Panc1 (cell line): ENCODE data around the gene MRPL11. TPM values are rescaled to one million over a fixed set of nuclear protein-coding genes. Genes with fewer than 3 reads are reported as not detected.

Source experiments
- ATAC-seq: fragments of 200-7000 bp; cut with Tn5 transposase; 2 replicates; pipeline ENCODE4 v1.9.1; 2020; ENCODE audit warnings: mild to moderate bottlenecking, moderate library complexity
- BruUV-seq: library from RNA; stranded (reverse); fragments of 400-500 nt; replicated peaks from 2 replicates; lab custom pipeline; 2021; lab: Mats Ljungman, UMichigan
- CTCF ChIA-PET: fragments of 300-600 bp; sonication (Branson Sonifier 250); formaldehyde crosslinking; loops from one replicate; lab custom pipeline; 2022; ENCODE audit warnings: antibody characterized with exemption; lab: Charles Lee
- POLR2A ChIA-PET: fragments of 300-600 bp; sonication (Branson Sonifier 250); formaldehyde crosslinking; loops from one replicate; lab custom pipeline; 2022; ENCODE audit warnings: antibody characterized with exemption; lab: Charles Lee
- DNase-seq: peaks from one replicate; pipeline ENCODE4 v3.0.0-alpha.2; 2010; ENCODE audit warnings: low read depth, low spot score
- H3K27ac ChIP-seq: 2 replicates; pipeline ENCODE4 v1.5.1; 2011; ENCODE audit warnings: mild to moderate bottlenecking, low read length, inconsistent platforms
- H3K27me3 ChIP-seq: fragments of 200-500 bp; sonication (Bioruptor generic); 2 replicates; pipeline ENCODE4 v1.6.0; 2014; ENCODE audit warnings: low read length, inconsistent platforms; ENCODE audit not compliant: control insufficient read depth, insufficient read depth
- H3K36me3 ChIP-seq: fragments of 200-500 bp; sonication (Bioruptor generic); 2 replicates; pipeline ENCODE4 v1.5.1; 2014; ENCODE audit warnings: inconsistent platforms, mild to moderate bottlenecking, low read length, moderate library complexity; ENCODE audit not compliant: control insufficient read depth, insufficient read depth
- H3K4me1 ChIP-seq: 2 replicates; pipeline ENCODE4 v1.5.1; 2011; ENCODE audit warnings: inconsistent platforms, mild to moderate bottlenecking, low read length, moderate library complexity; ENCODE audit not compliant: control insufficient read depth, insufficient read depth
- H3K4me3 ChIP-seq, 2 experiments: 2 replicates each; pipeline ENCODE4 v1.5.1; 2011 to 2012; ENCODE audit warnings: low read depth in 2 of 2, low read length in 2 of 2, mild to moderate bottlenecking in 2 of 2, inconsistent platforms in 1 of 2, moderate library complexity in 1 of 2
- H3K9me3 ChIP-seq: fragments of 200-500 bp; sonication (Bioruptor generic); 2 replicates; pipeline ENCODE4 v1.5.1; 2014; ENCODE audit warnings: low read depth, mild to moderate bottlenecking, inconsistent platforms, low read length, moderate library complexity; ENCODE audit not compliant: control insufficient read depth, insufficient read depth
- POLR2AphosphoS5 ChIP-seq: IDR thresholded peaks from 2 replicates; pipeline ENCODE4 v1.6.1; 2012; ENCODE audit warnings: mild to moderate bottlenecking, low read depth, low read length, moderate library complexity
- SIN3A ChIP-seq: IDR thresholded peaks from 2 replicates; pipeline ENCODE4 v1.6.1; 2012; ENCODE audit warnings: low read depth, mild to moderate bottlenecking, low read length, moderate library complexity, borderline replicate concordance; ENCODE audit not compliant: insufficient read depth
- TCF7L2 ChIP-seq: IDR thresholded peaks from 2 replicates; pipeline ENCODE4 v1.6.1; 2011; ENCODE audit warnings: mild to moderate bottlenecking, low read depth, low read length, inconsistent platforms
- in situ Hi-C: cut with HindIII; loops from 2 replicates; pipeline ENCODE4 v1.10.0; 2016; ENCODE audit warnings: low sequenced_read_pairs, low pct_unique_long_range_greater_than_20kb
- intact Hi-C: fragments of 100-400 bp; cut with micrococcal nuclease; formaldehyde crosslinking; loops from one replicate; pipeline ENCODE4 v1.10.0; 2022; ENCODE audit not compliant: unreplicated experiment
- total RNA-seq: library from RNA; stranded (reverse); gene quantifications from one replicate; pipeline ENCODE4 v1.2.1, GENCODE V29; 2021; ENCODE audit not compliant: unreplicated experiment
- TF ChIP-seq, protein P1 (sequence below), 2 experiments: IDR thresholded peaks; 2 replicates each; pipeline ENCODE4 v1.6.1; 2011 to 2012; ENCODE audit warnings: low read depth in 2 of 2, control low read depth in 1 of 2, low read length in 1 of 2, mild to moderate bottlenecking in 1 of 2, moderate library complexity in 1 of 2; ENCODE audit not compliant: insufficient read depth in 1 of 2
- TF ChIP-seq, protein P2 (sequence below): fragments of 450-650 bp; IDR thresholded peaks from 2 replicates; pipeline ENCODE4 v1.5.1; 2017; ENCODE audit warnings: mild to moderate bottlenecking

MRPL11 gene
- total RNA-seq, 1 experiment from 2014 or later: 158 TPM

DNA sequence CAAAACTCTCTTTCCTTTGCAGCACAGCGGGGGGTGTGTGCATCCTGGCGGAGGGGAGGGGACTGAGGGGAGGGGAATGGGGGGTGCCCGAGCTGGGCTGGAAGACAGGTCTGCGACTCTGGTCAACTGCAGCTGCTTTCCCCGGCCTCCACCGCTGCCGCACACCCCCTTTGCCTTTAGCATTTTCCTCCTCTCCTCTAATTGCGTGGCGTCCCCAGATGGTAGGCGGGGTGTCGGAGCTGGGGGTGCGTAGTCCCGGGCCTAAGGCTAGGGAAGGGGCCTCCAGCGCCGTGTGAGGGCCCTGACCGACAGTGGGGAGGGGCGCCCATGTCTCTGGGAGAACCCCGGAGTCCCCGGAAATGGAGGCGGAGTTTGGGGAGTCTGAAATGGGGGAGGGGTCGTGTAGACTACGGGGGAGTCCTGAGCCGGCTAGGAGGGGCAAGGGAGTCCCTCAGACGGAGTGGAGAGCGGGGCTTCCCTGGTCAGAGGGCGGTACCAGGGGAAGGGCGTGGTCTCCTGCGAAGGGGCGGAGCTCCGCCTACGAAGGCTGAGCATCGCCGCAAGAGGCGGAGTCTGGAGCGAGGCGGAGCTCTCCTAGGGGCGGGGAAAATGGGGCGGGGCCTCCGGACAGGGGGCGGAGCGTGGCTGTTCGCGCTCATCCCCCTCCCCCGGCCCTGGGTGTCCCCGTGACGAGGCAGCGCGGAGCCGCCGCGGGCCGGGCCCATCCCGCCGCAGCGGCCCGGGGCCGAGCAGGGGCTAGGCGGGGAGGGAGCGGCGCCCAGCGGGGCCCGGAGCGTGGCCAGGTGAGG is 27.8 kb upstream of the MRPL11 start, which contains the start of gene PELI3:
Gene PELI3 (plus strand): TSS at position 681 of the 809 bp plus-strand sequence. CDS start 1,224 bp downstream, outside the sequence.
- no TSS peak for BruUV-seq
- POLR2A ChIA-PET: interaction anchor here (0.6 kb wide), 9 partner anchors 17 to 388 kb away, joined by 3 to 10 read pairs (median 3); partner anchors contain the start of gene RCE1

DNA sequence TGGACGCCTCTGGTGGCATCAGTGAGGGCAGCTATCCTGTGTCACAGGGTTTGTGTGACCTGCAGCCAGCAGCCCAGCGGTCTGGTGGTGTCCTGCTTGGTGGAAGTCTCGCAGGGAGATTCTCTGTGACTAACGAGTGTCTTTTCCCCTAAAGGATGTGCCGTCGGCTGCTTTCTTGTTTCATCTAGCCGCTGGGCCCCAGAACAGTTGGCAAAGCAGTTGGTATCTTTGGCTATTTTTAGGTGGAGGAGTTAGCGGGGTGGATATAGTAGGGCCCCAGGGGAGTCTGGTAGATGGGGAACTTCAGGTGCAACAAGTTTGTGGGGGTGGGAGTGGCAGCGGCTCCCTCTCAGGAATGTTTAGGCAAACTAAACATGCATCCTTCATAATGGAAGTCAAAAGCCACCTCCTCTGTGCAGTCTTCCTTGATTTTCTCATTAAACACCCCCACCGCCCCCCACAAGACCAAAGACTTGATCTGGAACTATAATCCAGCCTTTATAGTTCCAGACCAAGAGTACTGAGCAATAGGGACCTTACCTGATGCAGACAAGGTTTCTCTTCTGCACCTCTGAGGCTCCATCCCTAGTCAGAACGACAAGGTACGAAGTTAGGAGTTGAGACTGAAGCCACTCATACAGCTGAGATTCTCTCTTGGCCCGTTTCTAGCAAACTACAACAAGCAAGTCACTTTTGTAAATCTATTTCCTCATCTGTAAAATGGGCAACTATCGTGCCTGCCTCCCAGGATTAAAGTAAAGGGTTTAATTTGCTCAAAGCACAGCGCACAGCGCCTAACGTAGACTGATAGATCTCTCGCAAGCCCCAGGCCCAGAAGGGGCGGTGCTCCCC is 27.0 kb upstream of the MRPL11 start:
- intact Hi-C loops (no loop called here), in situ Hi-C loops (no loop called here)
- no peak overlapping the region for H3K27ac ChIP-seq
- TF ChIP-seq TCF7L2: no peak
- TF ChIP-seq, protein P1, sequence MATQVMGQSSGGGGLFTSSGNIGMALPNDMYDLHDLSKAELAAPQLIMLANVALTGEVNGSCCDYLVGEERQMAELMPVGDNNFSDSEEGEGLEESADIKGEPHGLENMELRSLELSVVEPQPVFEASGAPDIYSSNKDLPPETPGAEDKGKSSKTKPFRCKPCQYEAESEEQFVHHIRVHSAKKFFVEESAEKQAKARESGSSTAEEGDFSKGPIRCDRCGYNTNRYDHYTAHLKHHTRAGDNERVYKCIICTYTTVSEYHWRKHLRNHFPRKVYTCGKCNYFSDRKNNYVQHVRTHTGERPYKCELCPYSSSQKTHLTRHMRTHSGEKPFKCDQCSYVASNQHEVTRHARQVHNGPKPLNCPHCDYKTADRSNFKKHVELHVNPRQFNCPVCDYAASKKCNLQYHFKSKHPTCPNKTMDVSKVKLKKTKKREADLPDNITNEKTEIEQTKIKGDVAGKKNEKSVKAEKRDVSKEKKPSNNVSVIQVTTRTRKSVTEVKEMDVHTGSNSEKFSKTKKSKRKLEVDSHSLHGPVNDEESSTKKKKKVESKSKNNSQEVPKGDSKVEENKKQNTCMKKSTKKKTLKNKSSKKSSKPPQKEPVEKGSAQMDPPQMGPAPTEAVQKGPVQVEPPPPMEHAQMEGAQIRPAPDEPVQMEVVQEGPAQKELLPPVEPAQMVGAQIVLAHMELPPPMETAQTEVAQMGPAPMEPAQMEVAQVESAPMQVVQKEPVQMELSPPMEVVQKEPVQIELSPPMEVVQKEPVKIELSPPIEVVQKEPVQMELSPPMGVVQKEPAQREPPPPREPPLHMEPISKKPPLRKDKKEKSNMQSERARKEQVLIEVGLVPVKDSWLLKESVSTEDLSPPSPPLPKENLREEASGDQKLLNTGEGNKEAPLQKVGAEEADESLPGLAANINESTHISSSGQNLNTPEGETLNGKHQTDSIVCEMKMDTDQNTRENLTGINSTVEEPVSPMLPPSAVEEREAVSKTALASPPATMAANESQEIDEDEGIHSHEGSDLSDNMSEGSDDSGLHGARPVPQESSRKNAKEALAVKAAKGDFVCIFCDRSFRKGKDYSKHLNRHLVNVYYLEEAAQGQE (IDR thresholded peaks at IDR 0.05; ENCODE audit: insufficient read depth in 1 of 2, low read depth in 2 of 2, low read length in 1 of 2): no peak
- no peak for TF ChIP-seq SIN3A
- TF ChIP-seq, protein P2, sequence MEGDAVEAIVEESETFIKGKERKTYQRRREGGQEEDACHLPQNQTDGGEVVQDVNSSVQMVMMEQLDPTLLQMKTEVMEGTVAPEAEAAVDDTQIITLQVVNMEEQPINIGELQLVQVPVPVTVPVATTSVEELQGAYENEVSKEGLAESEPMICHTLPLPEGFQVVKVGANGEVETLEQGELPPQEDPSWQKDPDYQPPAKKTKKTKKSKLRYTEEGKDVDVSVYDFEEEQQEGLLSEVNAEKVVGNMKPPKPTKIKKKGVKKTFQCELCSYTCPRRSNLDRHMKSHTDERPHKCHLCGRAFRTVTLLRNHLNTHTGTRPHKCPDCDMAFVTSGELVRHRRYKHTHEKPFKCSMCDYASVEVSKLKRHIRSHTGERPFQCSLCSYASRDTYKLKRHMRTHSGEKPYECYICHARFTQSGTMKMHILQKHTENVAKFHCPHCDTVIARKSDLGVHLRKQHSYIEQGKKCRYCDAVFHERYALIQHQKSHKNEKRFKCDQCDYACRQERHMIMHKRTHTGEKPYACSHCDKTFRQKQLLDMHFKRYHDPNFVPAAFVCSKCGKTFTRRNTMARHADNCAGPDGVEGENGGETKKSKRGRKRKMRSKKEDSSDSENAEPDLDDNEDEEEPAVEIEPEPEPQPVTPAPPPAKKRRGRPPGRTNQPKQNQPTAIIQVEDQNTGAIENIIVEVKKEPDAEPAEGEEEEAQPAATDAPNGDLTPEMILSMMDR: no peak
- TF ChIP-seq POLR2AphosphoS5: no peak
- H3K4me3 ChIP-seq: peak overlapping the region; percentile 70 to 82
- BruUV-seq: no TSS peak
- H3K9me3 ChIP-seq: no peaks in the 10 kb centered on the region
- H3K4me1 ChIP-seq: peaks cover 11% of the 10 kb centered on the region
- H3K27me3 ChIP-seq: no peaks in the 10 kb centered on the region
- DNase-seq (no peak), ATAC-seq (no peak)
- CTCF ChIA-PET: interaction anchor here (1.0 to 1.1 kb wide), 2 partner anchors 27 to 44 kb away, joined by 3 to 4 read pairs; partner anchors contain the start of gene MRPL11
- H3K36me3 ChIP-seq: no peaks in the 10 kb centered on the region
- POLR2A ChIA-PET: no interaction called here

More for the DNA sequence above, 27.8 kb upstream of the MRPL11 start, which contains the start of gene PELI3:
- H3K4me1 ChIP-seq: peaks cover 11% of the 10 kb centered on the region
- intact Hi-C loops (no loop called here), in situ Hi-C loops (no loop called here)
- peak within 1 kb of the TSS; percentile 70 to 82 for H3K4me3 ChIP-seq
- no peaks in the 10 kb centered on the region for H3K27me3 ChIP-seq
- CTCF ChIA-PET: interaction anchor here (0.6 to 1.1 kb wide), 15 partner anchors 12 to 1626 kb away, joined by 3 to 10 read pairs (median 4); partner anchors contain the start of genes MRPL11 and ZDHHC24
- H3K36me3 ChIP-seq: no peaks in the 10 kb centered on the region
- peak; percentile 9; the same call in 1 of the 2 replicates for TF ChIP-seq POLR2AphosphoS5
- TF ChIP-seq, protein P2: no peak
- TF ChIP-seq, protein P1 (IDR thresholded peaks at IDR 0.05; ENCODE audit: insufficient read depth in 1 of 2, low read depth in 2 of 2, low read length in 1 of 2): no peak
- no peak for TF ChIP-seq TCF7L2
- H3K9me3 ChIP-seq: no peaks in the 10 kb centered on the region
- ATAC-seq: peak; percentile 97
- DNase-seq: no peak
- peak within 1 kb of the TSS; percentile 77 for H3K27ac ChIP-seq
